ENCODE data around the gene SPEN.
"Not testable (repeated sequence)": the region's sequence is repeated elsewhere in the genome, so short reads cannot be mapped to it uniquely, and the experiment has no call there.

Gene SPEN

DNA sequence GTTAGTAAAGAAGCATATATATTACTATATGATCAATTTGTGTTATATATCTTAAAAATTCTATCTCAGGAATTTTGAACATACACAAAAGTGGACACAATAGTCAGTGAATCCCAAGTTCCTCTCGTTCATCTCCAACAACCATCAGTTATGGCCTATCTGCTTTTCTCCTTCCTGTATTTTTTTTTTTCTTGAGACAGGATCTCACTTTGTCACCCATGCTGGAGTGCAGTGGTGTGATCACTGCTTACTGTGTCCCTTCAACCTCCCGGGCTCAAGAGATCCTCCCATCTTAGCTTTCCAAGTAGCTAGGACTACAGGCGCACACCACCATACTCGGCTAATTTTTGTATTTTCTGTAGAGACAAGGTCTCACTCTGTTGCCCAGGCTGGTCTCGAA is 9.4 kb downstream of the SPEN start:
- no peak for DNase-seq

DNA sequence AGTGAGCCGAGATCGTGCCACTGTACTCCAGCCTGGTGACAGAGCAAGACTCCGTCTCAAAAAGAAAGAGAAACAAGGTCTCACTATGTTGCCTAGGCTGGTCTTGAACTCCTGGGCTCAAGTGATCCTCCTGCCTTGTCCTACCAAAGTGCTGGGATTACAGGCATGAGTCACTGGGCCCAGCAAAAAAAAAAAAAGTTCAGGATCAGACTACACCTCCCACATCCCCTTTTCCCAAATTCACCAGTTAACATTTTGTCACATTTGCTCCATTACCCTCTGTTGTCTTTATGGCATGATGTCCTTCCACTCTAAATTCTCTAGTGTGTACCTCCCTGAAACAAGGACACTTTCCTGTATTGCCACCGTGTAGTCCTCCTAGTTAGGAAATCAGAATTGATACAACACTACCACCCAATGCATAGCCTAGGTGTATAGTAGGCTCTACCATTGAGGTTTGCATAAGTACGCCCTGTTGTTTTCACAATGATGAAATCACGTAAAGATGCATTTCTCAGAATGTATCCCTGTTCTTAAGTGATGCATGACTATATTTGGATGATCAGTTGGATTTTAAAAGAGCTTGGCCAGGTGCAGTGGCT is 10.7 kb downstream of the SPEN start:
- DNase-seq: no peak

DNA sequence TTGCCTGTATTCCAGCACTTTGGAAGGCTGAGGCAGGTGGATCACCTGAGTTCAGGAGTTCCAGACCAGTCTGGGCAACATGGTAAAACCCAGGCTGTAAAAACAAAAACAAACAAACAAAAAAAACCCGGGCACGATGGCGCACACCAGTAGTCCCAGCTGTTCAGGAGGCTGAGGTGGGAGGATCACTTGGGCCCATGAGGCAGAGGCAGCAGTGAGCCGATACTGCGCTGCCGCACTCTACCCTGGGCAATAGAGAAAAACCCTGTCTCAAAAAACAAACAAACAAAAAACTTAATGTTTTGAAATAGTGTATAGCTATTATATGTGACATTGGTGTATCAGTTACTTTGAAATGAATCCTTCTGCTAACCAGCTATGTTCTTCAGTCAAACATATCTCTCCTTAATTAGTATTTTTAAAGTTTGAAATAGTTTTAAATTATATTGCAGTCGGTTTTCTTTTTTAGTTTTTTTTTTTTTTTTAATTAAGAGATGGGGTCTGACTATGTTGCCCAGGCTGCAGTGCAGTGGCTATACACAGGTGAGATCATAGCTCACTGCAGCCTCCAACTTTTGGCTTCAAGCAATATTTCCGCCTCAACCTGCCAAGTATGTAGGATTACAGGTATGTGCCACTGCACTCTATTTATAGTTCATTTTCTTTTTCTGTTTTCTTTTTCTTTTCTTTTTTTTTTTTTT is 11.3 kb downstream of the SPEN start:
- no peak for DNase-seq

DNA sequence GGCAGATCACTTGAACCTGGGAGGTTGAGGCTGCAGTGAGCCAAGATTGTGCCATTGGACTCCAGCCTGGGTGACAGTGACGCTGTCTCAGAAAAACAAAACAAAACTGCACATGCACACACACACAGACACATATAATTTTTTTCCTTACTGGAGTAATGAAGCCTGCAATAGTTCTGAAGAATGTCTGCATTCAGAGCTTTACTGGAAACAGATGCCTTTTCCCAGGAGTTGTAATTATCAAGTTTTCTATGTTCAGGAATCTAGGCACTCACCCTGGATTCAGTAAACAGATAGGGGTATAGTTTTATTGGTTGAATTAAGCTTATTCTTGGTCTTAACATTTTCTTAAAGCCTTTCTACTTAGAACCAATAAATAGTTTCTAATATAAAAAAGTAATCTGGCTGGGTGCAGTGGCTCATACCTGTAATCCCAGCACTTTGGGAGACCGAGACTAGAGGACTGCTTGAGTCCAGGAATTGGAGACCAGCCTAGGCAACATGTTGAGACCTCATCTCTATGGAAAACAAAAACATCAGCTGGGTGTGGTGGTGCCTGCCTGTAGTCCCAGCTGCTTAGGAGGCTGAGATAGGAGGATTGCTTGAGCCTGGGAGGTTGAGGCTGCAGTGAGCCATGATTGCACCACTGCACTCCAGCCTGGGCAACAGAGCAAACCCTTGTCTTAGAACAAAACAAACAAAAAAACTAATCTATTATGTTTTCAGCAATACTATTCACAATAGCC is 15.8 kb downstream of the SPEN start:
- DNase-seq: no peak

DNA sequence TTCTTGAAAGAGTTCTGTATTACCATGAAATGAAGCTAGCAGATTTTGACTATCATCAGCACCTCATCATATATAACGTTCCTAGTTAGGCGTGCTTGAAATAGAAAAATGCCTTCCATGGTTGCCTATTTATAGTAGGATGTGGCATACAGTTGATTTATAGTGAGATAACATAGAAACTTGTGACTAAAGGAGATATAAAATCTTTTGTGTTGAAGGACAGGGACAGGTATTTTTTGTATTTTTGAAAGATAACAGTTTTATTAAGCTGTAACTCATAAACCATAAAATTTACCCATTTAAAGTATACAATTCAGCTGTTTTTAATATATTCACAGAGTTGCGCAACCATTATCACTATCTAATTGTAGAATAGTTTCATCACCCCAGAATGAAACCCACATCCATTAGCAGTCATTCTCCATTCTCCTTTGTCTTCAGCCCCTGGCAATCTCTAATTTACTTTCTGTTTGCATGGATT is 19.3 kb downstream of the SPEN start:
- no peak for DNase-seq

DNA sequence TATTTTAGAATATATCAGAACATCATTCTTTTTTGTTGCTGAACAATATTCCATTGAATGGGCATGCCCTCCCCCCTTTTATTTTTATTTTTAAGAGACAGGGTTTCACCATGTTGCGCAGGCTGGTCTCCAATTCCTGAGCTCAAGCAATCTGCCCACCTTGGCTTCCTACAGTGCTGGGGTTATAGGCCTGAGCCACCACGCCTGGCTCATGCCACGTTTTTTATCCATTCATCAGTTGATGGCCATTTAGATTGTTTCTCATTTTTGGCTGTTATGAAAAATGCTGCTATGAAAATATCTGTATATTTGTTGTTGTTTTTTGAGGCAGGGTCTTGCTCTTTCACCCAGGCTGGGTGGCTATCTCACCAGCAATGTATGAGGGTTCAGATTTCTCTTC is 19.8 kb downstream of the SPEN start:
- no peak for DNase-seq

DNA sequence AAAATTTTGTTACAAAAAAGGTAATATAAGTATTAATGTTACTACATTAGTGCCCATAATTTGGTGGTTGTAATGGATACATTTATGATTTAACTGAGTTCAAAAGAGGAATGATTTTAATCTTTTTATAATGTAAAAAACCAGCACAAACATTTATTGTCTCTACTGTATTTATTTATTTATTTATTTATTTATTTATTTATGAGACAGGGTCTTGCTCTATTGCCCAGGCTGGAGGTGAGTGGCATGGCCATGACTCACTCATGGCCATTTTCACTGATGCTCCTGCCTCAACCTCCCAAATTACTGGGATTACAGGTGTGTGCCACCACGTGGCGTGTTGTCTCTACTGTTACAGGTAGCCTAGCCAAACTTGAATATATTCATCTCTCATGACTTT is 21.9 kb downstream of the SPEN start:
- no peak for DNase-seq

DNA sequence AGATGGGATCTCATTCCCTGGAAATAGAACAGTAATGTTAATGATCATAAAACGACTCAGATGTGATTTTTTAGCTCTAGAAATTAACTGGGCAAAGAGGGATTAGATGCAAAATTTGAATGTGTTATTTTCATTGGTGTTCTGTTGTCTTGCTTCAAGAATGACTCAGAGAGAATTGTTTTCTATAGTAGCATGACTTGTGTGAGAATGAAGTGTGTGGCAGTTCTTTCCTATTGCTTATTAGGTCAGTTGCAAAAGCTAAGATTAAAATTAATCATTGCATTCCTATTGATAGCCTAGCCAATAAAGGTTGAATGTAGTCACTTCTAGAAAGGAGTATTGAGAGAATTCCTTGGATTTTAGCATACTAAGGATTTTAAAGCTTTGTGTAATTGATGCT is 22.9 kb downstream of the SPEN start:
- no peak for DNase-seq

DNA sequence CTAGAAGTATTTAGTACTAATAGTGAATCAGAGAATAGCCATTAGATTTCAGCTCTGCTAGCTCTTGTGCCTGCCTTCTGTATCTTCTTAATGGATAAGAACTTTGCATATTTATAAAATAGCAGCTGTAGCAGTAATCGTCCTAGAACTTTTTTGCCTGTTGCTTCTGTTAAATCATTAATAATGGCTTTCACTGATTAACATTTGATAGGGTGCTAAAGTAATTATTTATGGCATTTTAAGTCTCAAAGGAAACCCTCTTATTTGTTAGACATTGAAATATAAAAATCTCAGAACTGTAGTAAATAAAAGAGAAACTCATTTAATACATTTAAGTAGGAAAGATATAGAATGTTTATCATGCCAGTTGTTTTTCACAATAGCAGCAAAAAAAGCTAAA is 27.0 kb downstream of the SPEN start:
- no peak for DNase-seq

DNA sequence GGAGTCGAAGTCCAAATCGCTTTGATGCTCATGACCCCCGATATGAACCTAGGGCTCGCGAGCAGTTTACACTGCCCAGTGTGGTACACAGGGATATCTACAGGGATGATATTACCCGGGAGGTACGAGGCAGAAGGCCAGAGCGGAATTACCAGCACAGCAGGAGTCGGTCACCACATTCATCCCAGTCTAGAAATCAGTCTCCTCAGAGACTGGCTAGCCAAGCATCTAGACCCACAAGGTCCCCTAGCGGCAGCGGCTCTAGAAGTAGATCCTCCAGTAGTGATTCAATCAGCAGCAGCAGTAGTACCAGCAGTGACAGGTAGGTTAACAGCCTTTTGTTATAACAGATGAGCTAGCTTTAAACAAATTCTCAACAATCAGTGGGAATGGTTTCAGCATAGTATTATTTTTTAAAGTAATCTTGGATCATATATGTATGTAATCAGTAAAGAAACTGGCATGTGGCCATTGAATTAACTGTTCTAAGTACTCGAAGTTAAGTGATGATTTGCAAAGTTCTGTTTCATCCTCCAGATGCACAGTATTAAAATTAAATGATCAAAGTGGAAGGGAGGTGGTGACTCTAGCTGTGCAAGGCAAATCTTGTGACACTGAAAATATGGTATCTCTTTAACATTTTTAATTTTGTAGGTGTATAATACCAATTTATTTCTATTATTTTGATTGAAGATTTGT is 29.0 kb downstream of the SPEN start:
- DNase-seq: no peak

DNA sequence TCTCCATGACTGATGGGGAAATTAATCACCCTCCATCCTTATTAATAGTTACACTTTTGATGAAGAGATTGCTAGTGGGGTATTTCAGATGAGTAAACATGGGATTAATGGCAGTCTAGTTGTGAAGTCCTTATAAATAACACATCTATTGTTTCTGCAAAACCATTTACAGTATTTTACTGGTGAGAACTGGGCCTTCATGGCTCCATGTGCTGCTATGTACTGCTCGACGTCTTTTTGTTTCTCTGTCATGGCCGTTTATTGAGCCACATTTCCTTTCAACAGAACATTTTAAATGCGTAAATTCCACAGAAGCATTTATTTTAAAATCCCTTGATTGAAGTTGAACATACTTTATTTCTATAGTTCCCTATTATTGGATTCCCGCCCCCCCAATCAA is 34.5 kb downstream of the SPEN start:
- no peak for DNase-seq

DNA sequence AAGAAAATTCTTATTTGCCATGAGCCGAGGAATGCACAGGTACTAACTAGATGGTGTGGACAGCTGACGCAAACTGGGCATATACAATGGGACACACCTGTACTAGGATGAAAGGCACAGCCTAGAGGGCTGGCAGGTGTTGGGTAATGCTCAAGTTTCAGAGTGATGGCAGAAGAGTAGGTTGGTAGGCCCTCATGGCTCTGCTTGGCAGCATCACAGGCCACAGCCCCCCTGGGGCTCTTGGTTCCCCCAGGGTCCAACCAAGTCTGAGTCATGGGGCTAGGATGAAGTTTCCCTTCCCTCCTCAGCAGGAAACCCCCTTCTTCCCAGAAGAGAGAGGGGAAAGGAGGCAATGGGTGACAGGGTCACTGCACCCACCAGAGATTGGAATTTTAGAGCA is 35.2 kb downstream of the SPEN start:
- DNase-seq: no peak

DNA sequence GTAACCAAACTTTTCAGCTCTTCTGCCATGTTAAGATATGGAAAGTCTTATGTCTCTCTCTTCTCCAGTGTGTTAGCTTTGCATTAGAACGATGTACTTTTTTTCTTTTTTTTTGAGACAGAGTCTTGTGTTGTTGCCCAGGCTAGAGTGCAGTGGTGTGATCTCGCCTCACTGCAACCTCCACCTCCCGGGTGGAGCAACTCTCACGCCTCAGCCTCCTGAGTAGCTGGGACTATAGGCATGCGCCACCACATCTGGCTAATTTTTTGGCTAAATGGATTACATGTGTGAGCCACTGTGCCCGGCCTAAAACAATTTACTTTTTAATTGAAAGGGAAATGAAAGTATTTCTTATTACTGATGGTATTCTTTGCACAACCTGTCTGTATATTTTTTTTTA is 35.8 kb downstream of the SPEN start:
- DNase-seq: no peak

DNA sequence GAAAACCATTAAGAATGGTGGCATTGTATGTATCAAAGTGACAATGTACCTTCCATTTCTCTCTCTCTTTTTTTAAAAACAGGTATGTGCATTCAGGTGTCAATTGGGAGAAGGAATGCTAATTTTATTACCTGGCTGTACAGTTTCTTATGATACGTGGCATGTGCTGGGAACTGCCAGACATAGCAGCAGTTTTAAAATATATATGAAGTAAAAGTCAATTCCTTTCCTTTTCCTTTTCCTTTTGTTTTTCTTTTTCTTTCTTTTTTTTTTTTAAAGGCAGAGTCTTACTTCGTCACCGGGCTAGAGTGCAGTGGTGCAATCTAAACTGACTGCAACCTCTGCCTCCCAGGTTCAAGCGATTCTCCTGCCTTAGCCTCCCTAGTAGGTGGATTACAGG is 37.0 kb downstream of the SPEN start:
- no peak for DNase-seq

DNA sequence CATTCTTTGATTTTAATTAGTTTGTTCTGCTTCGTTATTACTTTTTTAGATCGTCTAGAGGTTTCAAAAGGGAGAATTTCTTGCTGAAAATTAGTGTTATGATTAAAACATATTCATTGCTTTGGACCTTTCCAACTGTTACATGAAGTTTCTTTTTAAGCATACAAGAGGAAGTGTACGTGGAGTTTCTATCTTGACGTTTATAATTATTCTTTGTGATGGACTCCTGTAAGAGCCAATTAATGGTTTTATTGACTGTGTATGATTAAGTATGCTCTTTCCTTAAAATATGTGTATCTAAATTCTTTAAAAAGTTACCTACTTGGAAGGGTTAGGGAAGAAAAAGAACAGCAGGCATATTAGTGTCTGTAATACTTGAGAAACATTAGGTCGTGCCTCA is 37.8 kb downstream of the SPEN start:
- DNase-seq: no peak

DNA sequence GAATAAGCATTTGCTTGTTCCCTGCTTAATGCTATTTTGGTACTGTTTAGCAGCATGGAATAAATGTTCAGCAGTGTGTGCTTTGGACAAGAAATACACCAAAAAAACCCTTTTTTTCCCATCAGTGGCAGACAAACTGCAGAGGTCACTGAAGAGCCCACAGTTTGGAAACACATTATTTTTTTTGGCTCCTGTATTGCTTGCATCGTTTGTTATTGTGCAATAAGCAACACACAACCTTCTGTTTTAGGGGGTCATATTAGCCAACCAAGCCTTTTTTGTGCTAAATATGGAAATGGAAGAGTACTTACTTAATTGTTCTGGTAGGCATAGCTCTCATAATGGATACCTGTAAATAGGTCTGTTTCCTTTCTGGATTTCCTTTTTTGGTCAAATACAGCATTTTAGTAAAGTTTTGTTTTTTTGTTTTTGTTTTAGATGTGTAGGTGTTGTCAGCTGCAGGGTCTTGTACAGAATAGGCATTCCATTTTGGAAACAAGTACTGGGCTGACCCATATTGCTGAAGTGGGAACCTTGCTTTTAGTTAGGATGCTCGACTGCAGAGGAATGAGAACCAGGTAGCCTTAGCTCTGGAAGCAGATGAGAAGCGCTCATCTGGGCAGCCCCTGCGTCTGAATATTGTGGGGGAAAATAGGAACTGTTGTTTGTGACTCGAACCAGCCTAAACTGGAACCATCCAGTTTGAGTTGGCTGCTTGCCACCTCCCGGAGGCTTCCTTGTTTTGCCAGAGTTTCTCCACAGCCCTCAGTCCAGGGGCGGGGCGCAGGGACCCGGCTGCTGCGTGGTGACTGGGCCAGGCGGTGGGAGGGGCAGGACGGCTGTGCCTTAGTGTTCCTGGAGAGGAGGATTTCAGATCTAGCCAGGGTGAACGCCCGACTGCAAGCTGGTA is 38.4 kb downstream of the SPEN start:
- peak; percentile 74 for DNase-seq

DNA sequence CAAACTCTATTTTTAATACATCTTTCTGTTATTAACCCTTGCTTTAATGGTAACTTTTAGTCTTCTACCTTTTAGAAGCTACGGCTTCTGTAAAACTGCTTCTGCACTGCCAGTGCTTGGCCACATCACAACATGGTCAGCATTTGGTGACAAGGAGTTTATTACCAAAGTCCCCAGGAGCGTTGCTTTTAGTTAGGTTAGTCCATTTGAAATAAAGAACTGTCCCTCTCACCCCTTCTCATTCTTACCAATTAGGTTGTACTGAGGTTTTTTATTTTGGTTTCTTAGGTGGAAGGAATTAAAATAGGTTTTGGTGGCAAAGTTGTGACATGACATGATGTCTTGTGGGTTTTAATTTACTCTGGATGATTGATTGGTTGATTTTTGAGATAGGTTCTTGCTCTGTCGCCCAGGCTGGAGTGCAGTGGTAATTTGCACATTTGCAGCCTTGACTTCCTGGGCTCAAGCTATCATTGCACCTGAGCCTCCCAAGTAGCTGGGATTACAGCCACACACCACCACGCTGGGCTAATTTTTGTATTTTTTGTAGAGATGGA is 39.2 kb downstream of the SPEN start:
- no peak for DNase-seq

DNA sequence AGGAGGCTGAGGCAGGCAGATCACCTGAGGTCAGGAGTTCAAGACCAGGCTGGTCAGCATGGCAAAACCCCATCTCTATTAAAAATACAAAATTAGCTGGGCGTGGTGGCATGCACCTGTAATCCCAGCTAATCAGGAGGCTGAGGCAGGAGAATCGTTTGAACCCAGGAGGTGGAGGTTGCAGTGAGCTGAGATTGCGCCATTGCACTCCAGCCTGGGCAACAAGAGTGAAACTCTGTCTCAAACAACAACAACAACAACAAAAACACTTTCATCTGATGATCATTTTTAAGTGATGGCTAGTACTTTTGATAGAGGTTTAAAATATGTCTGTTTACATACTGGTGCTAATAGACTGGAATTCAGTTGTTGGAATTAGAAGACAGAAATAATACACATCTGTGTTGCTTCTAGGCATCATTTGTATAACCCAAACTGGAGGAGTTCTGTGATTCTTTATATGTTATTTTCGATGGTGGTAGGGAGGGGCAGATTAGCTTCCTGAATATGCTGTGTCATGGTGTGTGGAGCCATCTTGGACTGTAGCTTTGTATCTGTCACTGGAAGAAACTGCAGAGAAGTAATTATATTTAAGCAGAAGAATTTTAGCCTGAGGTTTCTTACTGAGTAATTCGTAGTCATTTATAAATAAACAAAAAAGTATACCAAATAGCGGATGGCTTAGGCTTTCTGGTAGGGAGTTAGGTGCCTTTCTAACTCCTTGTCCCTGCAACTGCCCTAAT is 45.5 kb downstream of the SPEN start:
- not testable (repeated sequence) for DNase-seq

DNA sequence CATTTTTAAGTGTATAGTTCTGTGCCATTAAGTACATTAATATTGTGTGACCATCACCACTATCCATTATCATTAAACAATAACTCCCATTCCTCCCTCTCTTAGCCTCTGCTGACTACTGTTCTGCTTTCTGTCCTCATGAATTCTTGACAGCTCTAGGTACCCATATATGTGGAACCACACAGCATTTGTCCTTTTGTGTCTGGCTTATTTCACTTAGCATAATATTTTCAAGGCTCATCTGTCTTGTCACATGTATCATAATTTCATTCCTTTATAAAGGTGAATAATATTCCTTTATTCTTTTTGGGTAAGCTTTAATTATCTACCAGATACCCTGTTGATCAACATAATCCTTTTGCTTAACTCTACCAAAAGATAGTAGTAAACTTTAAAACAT is 47.7 kb downstream of the SPEN start:
- DNase-seq: no peak

DNA sequence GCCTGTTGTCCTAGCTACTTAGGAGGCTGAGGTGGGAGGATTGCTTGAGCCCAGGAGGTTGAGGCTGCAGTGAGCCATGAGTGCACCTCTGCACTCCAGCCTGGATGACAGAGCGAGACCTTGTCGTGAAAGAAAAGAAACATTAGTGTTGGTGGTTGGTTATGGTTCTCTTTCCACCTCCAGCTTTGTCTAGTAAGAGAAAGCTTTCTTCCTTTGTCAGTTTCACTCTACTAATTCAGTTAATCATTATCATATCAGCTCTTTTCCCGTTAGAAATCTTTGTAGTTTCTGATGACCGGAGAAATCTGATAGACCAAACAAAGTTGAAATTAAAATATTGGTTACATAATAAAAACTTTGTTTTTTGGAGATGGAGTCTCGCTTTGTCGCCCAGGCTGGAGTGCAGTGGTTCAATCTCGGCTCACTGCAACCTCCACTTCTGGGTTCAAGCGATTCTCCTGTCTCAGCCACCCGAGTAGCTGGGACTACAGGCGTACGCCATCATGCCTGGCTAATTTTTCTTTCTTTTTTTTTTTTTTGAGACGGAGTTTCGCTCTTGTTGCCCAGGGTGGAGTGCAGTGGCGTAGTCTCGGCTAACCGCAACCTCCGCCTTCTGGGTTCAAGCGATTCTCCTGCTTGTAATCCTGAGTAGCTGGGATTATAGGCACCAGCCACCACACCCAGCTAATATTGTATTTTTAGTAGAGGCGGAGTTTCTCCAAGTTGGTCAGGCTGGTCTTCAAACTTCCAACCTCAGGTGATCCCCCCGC is 49.5 kb downstream of the SPEN start:
- DNase-seq: not testable (repeated sequence)

DNA sequence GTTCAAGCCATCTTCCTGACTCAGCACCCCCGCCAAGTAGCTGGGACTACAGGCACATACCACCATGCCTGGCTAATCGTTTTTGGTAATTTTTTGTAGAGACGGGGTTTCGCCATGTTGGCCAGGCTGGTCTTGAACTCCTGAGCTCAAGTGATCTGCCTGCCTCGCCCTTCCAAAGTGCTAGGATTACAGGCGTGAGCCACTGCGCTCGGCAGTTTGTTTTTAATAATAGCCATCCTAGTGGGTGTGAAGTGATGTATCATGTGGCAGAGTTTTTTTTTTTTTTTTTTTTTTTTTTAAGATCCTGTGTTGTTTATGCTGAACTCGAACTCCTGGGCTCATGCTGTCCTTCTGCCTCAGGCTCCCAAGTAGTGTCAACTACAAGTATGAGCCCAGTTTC is 51.8 kb downstream of the SPEN start:
- DNase-seq: no peak

All from NCI-H446 treated with DMSO at 0.1 percent for 48 hours (cell line).